Esophagus muscularis mucosa (tissue), 4 donors: ENCODE results near the gene IQCN. TPM values are rescaled to one million over a fixed set of nuclear protein-coding genes. Genes with fewer than 3 reads are reported as not detected.

Experiments
- DNase-seq: peaks from one replicate; pipeline ENCODE4 v3.0.0-alpha.2; 2017; ENCODE audit errors: extremely low spot score
- H3K27ac ChIP-seq, 4 donors: fragments of 200-600 bp; sonication (generic); replicated peaks in 1 of 4; 1 replicate in 3 of 4; 2 replicates in 1 of 4; pipeline ENCODE4 v1.5.1; 2016 to 2019; ENCODE audit warnings: mild to moderate bottlenecking in 1 of 4
- H3K27me3 ChIP-seq, 4 donors: fragments of 200-600 bp; sonication (generic); one replicate each; pipeline versions ENCODE4 v1.5.1 to v1.6.0; 2016 to 2019
- H3K36me3 ChIP-seq, 4 donors: fragments of 200-600 bp; sonication (generic); one replicate each; pipeline ENCODE4 v1.5.1; 2016 to 2019
- H3K4me1 ChIP-seq, 4 donors: fragments of 200-600 bp; sonication (generic); one replicate each; pipeline ENCODE4 v1.5.1; 2016 to 2019
- H3K4me3 ChIP-seq, 4 donors: fragments of 200-600 bp; sonication (generic); 1 replicate in 2 of 4; 2 replicates in 2 of 4; pipeline ENCODE4 v1.5.1; 2016 to 2019; ENCODE audit warnings: mild to moderate bottlenecking in 4 of 4, moderate library complexity in 1 of 4
- H3K9me3 ChIP-seq, 4 donors: fragments of 200-600 bp; sonication (generic); 1 replicate in 3 of 4; 2 replicates in 1 of 4; pipeline ENCODE4 v1.5.1; 2016 to 2019
- EP300 ChIP-seq: sonication (generic); formaldehyde crosslinking; IDR thresholded peaks from one replicate; pipeline ENCODE4 v1.6.1; 2017; ENCODE audit warnings: antibody characterized with exemption
- POLR2A ChIP-seq: fragments of 450-650 bp; IDR thresholded peaks from one replicate; pipeline ENCODE4 v1.6.1; 2017; ENCODE audit warnings: antibody characterized with exemption, moderate library complexity, mild to moderate bottlenecking, low read depth
- POLR2AphosphoS5 ChIP-seq, 2 donors: sonication (generic); formaldehyde crosslinking; IDR thresholded peaks; one replicate each; pipeline ENCODE4 v1.6.1; 2017; ENCODE audit warnings: antibody characterized with exemption in 2 of 2
- WGBS: methylation state at CpG from one replicate; pipeline ENCODE4 v1.1.5; 2018; 5-methylcytosine and 5-hydroxymethylcytosine counted together
- intact Hi-C: fragments of 100-400 bp; cut with DNase I; formaldehyde crosslinking; loops from one replicate; pipeline ENCODE4 v1.15.1; 2023
- total RNA-seq, 4 donors: library from RNA; depleted of rRNA; stranded (reverse); fragments of >200 nt; gene quantifications; one replicate each; pipeline versions ENCODE4 v1.1.0 to v1.2.1, GENCODE V29; 2016
- TF ChIP-seq, protein P1 (sequence below), 3 experiments: fragments of 200-600 bp in 2 of 3; fragments of 450-650 bp in 1 of 3; sonication (generic) in 2 of 3; IDR thresholded peaks; one replicate each; pipeline ENCODE4 v1.5.1; 2017 to 2019; ENCODE audit warnings: antibody characterized with exemption in 3 of 3, mild to moderate bottlenecking in 2 of 3, moderate library complexity in 1 of 3

Gene IQCN
- total RNA-seq, 4 donors from 2014 or later, result 0.52 to 2.5 (median 1.3) TPM

DNA sequence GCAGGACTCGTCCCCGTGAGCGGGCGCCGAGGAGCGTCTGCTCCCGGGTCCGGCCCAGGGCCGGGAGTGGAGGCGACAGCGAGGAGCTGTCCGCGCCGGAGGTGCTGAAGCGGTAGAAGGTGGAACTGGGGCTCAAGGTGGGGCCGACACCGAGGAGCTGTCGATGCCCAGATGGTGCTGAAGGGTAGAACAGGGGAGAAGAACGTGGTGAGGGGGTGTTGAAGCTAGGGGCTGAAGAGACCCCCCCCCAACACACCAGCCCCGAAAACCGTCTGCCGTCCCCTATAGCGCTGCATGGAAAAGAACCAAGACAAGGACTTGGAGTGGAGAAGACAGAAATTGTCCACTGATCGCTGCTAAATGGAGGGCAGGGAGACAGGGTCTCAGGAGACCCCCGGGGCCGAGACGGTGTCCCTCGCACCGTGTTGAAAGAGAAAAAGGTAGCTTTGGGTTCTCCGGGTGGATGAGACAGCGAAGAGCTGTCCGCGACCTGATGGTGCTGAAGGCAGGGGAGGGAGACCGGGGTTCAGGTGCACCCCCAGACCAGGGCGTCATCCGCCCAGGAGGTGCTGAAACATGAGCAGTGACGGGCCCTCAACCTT lies 40.9 kb downstream of the IQCN start:
- H3K27ac ChIP-seq, result no peak overlapping the region
- H3K36me3 ChIP-seq, result no peaks in the 10 kb centered on the region
- H3K27me3 ChIP-seq, result peaks cover 7 to 97% (median 26%) of the 10 kb centered on the region in 4 donors
- DNase-seq, result no peak
- H3K9me3 ChIP-seq, result peaks cover 0 to 13% (median 10%) of the 10 kb centered on the region in 4 donors
- no peak overlapping the region for H3K4me3 ChIP-seq
- peaks cover 0 to 13% (median 8%) of the 10 kb centered on the region in 4 donors for H3K4me1 ChIP-seq
- intact Hi-C loops, result no loop called here
- WGBS, result 15% methylated on average over 37 of the region's 37 CpGs
- TF ChIP-seq EP300, result no peak
- TF ChIP-seq POLR2AphosphoS5 (IDR thresholded peaks at IDR 0.05), result no peak
- TF ChIP-seq, protein P1, sequence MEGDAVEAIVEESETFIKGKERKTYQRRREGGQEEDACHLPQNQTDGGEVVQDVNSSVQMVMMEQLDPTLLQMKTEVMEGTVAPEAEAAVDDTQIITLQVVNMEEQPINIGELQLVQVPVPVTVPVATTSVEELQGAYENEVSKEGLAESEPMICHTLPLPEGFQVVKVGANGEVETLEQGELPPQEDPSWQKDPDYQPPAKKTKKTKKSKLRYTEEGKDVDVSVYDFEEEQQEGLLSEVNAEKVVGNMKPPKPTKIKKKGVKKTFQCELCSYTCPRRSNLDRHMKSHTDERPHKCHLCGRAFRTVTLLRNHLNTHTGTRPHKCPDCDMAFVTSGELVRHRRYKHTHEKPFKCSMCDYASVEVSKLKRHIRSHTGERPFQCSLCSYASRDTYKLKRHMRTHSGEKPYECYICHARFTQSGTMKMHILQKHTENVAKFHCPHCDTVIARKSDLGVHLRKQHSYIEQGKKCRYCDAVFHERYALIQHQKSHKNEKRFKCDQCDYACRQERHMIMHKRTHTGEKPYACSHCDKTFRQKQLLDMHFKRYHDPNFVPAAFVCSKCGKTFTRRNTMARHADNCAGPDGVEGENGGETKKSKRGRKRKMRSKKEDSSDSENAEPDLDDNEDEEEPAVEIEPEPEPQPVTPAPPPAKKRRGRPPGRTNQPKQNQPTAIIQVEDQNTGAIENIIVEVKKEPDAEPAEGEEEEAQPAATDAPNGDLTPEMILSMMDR (IDR thresholded peaks at IDR 0.05), result no peak
- no peak for TF ChIP-seq POLR2A

DNA sequence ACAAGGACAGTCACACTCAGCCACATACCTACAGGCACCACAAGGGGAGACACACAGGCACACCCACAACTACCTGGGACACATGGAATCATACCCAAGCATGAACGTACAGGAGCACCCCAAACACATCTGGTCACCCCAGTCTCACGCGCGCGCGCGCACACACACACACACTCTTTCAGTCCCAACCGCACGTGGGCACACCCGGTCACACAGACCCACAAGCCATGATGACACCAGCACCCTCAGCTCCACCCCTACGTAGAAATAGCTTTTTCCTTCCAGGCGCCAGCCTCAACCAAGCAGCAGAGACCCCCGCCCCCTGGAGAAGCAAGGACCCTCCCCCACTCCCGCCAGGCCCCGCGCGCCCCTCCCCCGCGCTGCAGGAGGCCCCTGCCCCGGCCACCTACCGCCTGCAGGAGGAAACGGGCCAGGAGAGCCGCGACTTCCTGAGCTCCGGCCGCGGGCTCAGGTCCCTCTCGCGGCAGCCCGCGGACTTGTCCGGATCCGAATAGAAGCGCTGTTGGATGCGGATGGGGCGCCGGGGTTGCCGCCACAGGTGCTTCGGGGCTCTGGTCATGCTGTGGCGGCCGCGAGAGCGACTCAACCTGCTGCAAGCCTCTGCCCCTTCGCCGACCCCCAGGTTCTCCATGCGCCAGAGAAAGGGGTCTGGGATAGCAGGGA lies 41.6 kb downstream of the IQCN start:
- WGBS, result 3% methylated on average over 20 of the region's 46 CpGs
- Histone ChIP-seq H3K4me3 (no peak overlapping the region), H3K9me3 (peaks cover 0 to 13% (median 10%) of the 10 kb centered on the region in 4 donors), H3K4me1 (peaks cover 0 to 13% (median 8%) of the 10 kb centered on the region in 4 donors), H3K27ac (no peak overlapping the region), H3K36me3 (no peaks in the 10 kb centered on the region), H3K27me3 (peaks cover 7 to 97% (median 26%) of the 10 kb centered on the region in 4 donors)
- TF ChIP-seq POLR2A (no peak), EP300 (no peak), POLR2AphosphoS5 (IDR thresholded peaks at IDR 0.05) (no peak)
- TF ChIP-seq, protein P1 (IDR thresholded peaks at IDR 0.05), result no peak
- intact Hi-C loops, result no loop called here
- DNase-seq, result no peak

DNA sequence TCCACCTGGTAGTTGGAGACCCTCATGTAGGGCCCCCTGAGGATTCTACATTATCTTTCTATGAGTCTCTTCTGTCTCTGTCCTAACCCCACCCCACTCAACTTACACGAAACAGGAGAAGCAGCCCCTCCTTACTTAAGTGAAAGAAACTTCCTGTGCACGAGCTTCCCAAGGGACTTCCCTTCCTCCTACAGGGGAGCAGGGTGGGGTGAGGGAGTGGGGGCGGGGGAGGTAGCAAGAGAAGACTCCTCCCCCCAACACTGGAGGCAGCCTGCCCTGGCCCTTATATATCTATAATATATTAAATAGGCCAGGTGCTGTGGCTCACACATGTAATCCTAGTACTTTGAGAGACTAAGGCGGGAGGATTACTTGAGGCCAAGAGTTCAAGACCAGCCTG lies 42.5 kb downstream of the IQCN start:
- Histone ChIP-seq H3K4me1 (peaks cover 0 to 13% (median 8%) of the 10 kb centered on the region in 4 donors), H3K36me3 (no peaks in the 10 kb centered on the region), H3K4me3 (no peak overlapping the region), H3K27ac (no peak overlapping the region), H3K27me3 (peaks cover 7 to 99% (median 26%) of the 10 kb centered on the region in 4 donors), H3K9me3 (peaks cover 0 to 13% (median 10%) of the 10 kb centered on the region in 4 donors)
- intact Hi-C loops, result no loop called here
- 36% methylated on average over 4 of the region's 4 CpGs for WGBS
- no peak for DNase-seq
- no peak for TF ChIP-seq POLR2A
- TF ChIP-seq POLR2AphosphoS5 (IDR thresholded peaks at IDR 0.05), result no peak
- TF ChIP-seq, protein P1 (IDR thresholded peaks at IDR 0.05), result no peak
- TF ChIP-seq EP300, result no peak

DNA sequence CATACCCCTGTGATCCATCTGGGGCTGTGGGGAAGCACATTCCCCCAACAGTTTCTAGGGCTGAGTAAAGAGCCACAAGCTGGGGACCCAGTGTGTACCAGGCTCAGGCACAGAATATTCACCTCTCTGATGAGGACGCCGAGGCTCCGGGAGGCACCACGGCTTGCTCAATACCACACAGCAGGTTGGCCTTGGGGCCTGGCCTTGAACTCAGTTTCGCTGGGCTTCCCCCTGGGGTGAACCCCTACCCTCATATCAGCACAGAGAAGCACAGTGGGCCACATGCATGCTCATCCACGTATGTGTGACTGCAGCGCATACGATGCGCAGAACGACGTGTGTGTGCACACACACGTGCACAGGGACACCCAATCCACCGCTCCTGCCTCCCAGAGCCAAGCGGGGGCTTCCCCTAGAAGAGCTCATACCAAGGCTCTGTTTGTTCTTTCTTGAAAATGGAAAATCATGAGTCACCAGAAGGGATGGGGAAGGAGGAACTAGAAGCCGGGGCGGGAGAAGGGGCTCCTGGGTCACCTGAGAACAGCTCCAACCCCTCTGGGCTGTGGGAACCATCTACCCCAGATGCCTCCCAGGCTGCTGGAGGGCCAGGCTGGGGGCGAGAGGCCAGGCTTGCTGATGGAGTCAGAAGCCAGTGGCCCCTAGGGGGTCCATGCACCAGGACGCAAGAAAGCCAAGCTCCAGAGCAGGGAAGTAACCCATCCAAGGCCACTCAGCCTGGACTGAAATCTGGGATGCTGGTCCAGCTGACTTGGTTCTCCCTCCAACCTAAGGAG lies 43.1 kb downstream of the IQCN start:
- DNase-seq, result no peak
- WGBS, result 56% methylated on average over 12 of the region's 18 CpGs
- Histone ChIP-seq H3K4me3 (no peak overlapping the region), H3K36me3 (no peaks in the 10 kb centered on the region), H3K9me3 (peaks cover 0 to 13% (median 10%) of the 10 kb centered on the region in 4 donors), H3K27ac (no peak overlapping the region), H3K4me1 (peaks cover 3 to 20% (median 12%) of the 10 kb centered on the region in 4 donors), H3K27me3 (peaks cover 7 to 100% (median 29%) of the 10 kb centered on the region in 4 donors)
- no peak for TF ChIP-seq EP300
- intact Hi-C loops, result no loop called here

DNA sequence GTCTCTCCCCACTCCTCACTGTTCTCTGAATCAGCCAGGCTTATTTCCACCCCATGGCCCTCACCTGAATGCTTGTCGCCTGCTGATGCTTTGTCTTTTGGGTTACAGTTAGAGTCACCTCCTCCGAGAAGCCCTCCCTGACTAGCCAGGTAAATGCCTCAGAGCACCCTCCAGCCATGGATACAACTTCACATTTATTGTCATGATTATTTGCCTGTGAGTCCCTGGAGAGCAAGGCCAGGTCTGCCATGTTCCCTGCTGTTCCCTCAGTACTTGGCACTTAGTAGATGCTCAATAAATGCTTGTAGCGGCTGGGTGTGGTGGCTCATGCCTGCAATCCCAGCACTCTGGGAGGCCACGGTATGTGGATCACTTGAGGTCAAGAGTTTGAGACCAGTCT lies 44.3 kb downstream of the IQCN start:
- Histone ChIP-seq H3K4me3 (no peak overlapping the region), H3K9me3 (peaks cover 0 to 13% (median 10%) of the 10 kb centered on the region in 4 donors), H3K36me3 (no peaks in the 10 kb centered on the region), H3K27me3 (peaks cover 7 to 100% (median 40%) of the 10 kb centered on the region in 4 donors), H3K27ac (no peak overlapping the region), H3K4me1 (peaks cover 15 to 32% (median 24%) of the 10 kb centered on the region in 4 donors)
- WGBS, result 77% methylated on average over 4 of the region's 4 CpGs
- intact Hi-C loops, result no loop called here
- TF ChIP-seq EP300 (no peak), POLR2AphosphoS5 (IDR thresholded peaks at IDR 0.05) (no peak), POLR2A (no peak)
- TF ChIP-seq, protein P1 (IDR thresholded peaks at IDR 0.05), result no peak
- DNase-seq, result no peak
